Caco-2 (cell line): ENCODE results near the gene NOTCH2. TPM values are rescaled to one million over a fixed set of nuclear protein-coding genes. Genes with fewer than 3 reads are reported as not detected.

Source experiments
- BruUV-seq: library from RNA; stranded (reverse); fragments of 400-500 nt; replicated peaks from 2 replicates; lab custom pipeline; 2021; lab: Mats Ljungman, UMichigan
- CTCF ChIA-PET: fragments of 300-600 bp; sonication (Branson Sonifier 250); formaldehyde crosslinking; loops from one replicate; lab custom pipeline; 2022; ENCODE audit warnings: antibody characterized with exemption; lab: Charles Lee
- POLR2A ChIA-PET: fragments of 300-600 bp; sonication (Branson Sonifier 250); formaldehyde crosslinking; loops from one replicate; lab custom pipeline; 2022; ENCODE audit warnings: antibody characterized with exemption; lab: Charles Lee
- DNase-seq, 2 experiments: peaks; one replicate each; pipeline versions ENCODE4 v3.0.0 to v3.0.0-alpha.2; 2020 to 2022
- H3K27me3 ChIP-seq: replicated peaks from 2 replicates; pipeline ENCODE4 v1.6.0; 2011; ENCODE audit warnings: low read length; ENCODE audit not compliant: control insufficient read depth, insufficient read depth
- H3K36me3 ChIP-seq: 2 replicates; pipeline ENCODE4 v1.5.1; 2011; ENCODE audit warnings: low read length; ENCODE audit not compliant: control insufficient read depth, insufficient read depth
- H3K4me1 ChIP-seq: fragments of 250-450 bp; sonication (Bioruptor Pico); 2 replicates; pipeline ENCODE4 v1.5.1; 2020; ENCODE audit warnings: mild to moderate bottlenecking
- H3K4me3 ChIP-seq: 2 replicates; pipeline ENCODE4 v1.5.1; 2011; ENCODE audit warnings: low read depth, mild to moderate bottlenecking, control low read depth, low read length
- H3K9me3 ChIP-seq: fragments of 250-450 bp; sonication (Bioruptor Pico); 2 replicates; pipeline ENCODE4 v1.5.1; 2020; ENCODE audit warnings: mild to moderate bottlenecking, moderate library complexity
- H3K27ac Mint-ChIP-seq: one replicate; pipeline ENCODE4 v1.8.0; 2022; ENCODE audit warnings: mixed read lengths; ENCODE audit not compliant: unreplicated experiment
- H3K27me3 Mint-ChIP-seq: one replicate; pipeline ENCODE4 v1.8.0; 2022; ENCODE audit warnings: mixed read lengths; ENCODE audit not compliant: insufficient read depth, unreplicated experiment
- H3K36me3 Mint-ChIP-seq: one replicate; pipeline ENCODE4 v1.8.0; 2022; ENCODE audit warnings: mild to moderate bottlenecking, mixed read lengths; ENCODE audit not compliant: insufficient read depth, unreplicated experiment
- H3K4me1 Mint-ChIP-seq: one replicate; pipeline ENCODE4 v1.8.0; 2022; ENCODE audit warnings: low read depth, mixed read lengths; ENCODE audit not compliant: unreplicated experiment
- H3K4me3 Mint-ChIP-seq: one replicate; pipeline ENCODE4 v1.8.0; 2022; ENCODE audit warnings: mild to moderate bottlenecking, moderate library complexity, mixed read lengths; ENCODE audit not compliant: unreplicated experiment
- H3K9me3 Mint-ChIP-seq: one replicate; pipeline ENCODE4 v1.8.0; 2022; ENCODE audit warnings: mixed read lengths; ENCODE audit not compliant: unreplicated experiment
- intact Hi-C: fragments of 100-400 bp; cut with micrococcal nuclease; formaldehyde crosslinking; loops from one replicate; pipeline ENCODE4 v1.10.0; 2022; ENCODE audit not compliant: unreplicated experiment
- total RNA-seq: library from RNA; stranded (reverse); gene quantifications from 2 replicates; pipeline ENCODE4 v1.2.3, GENCODE V29; 2022
- TF ChIP-seq, protein P1 (sequence below), 2 experiments: fragments of 200-600 bp in 1 of 2; IDR thresholded peaks; 1 replicate in 1 of 2; 2 replicates in 1 of 2; pipeline versions ENCODE4 v1.5.1 to v1.8.0; 2011 to 2022; ENCODE audit warnings: antibody characterized with exemption in 1 of 2, control low read depth in 1 of 2, inconsistent platforms in 1 of 2, low read depth in 1 of 2, low read length in 1 of 2, mild to moderate bottlenecking in 1 of 2, moderate library complexity in 1 of 2; ENCODE audit not compliant: insufficient read depth in 1 of 2, severe bottlenecking in 1 of 2, unreplicated experiment in 1 of 2

The NOTCH2 gene
- total RNA-seq, 1 experiment from 2014 or later = 41.1 TPM

- Mint-ChIP-seq H3K36me3 (no peaks in the 10 kb centered on the region), H3K27ac (no peak overlapping the region), H3K4me1 (no peaks in the 10 kb centered on the region), H3K27me3 (no peaks in the 10 kb centered on the region), H3K4me3 (no peak overlapping the region), H3K9me3 (no peaks in the 10 kb centered on the region)
- ChIA-PET CTCF (no interaction called here), POLR2A (no interaction called here)
- Histone ChIP-seq H3K4me1 (no peaks in the 10 kb centered on the region), H3K9me3 (no peaks in the 10 kb centered on the region), H3K4me3 (no peak overlapping the region), H3K27me3 (no peaks in the 10 kb centered on the region), H3K36me3 (no peaks in the 10 kb centered on the region; the same call in 1 of the 2 replicates)
- DNase-seq = no peak
- BruUV-seq = no TSS peak
- intact Hi-C loops = no loop called here
- TF ChIP-seq, protein P1, sequence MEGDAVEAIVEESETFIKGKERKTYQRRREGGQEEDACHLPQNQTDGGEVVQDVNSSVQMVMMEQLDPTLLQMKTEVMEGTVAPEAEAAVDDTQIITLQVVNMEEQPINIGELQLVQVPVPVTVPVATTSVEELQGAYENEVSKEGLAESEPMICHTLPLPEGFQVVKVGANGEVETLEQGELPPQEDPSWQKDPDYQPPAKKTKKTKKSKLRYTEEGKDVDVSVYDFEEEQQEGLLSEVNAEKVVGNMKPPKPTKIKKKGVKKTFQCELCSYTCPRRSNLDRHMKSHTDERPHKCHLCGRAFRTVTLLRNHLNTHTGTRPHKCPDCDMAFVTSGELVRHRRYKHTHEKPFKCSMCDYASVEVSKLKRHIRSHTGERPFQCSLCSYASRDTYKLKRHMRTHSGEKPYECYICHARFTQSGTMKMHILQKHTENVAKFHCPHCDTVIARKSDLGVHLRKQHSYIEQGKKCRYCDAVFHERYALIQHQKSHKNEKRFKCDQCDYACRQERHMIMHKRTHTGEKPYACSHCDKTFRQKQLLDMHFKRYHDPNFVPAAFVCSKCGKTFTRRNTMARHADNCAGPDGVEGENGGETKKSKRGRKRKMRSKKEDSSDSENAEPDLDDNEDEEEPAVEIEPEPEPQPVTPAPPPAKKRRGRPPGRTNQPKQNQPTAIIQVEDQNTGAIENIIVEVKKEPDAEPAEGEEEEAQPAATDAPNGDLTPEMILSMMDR (IDR thresholded peaks at IDR 0.05; ENCODE audit: insufficient read depth in 1 of 2, low read depth in 1 of 2, low read length in 1 of 2, severe bottlenecking in 1 of 2, unreplicated experiment in 1 of 2) = no peak
Observed at GRCh38 chr1:119911775-119912174, 157.7 kb downstream of the NOTCH2 start.

- intact Hi-C loops = no loop called here
- no TSS peak for BruUV-seq
- no peak overlapping the region for H3K27ac Mint-ChIP-seq
- DNase-seq = no peak
- no peaks in the 10 kb centered on the region for H3K9me3 Mint-ChIP-seq
- no peaks in the 10 kb centered on the region for H3K9me3 ChIP-seq
- no peaks in the 10 kb centered on the region for H3K27me3 Mint-ChIP-seq
- ChIA-PET CTCF (no interaction called here), POLR2A (no interaction called here)
- no peak overlapping the region for H3K4me3 ChIP-seq
- no peaks in the 10 kb centered on the region for H3K27me3 ChIP-seq
- TF ChIP-seq, protein P1 (IDR thresholded peaks at IDR 0.05; ENCODE audit: insufficient read depth in 1 of 2, low read depth in 1 of 2, low read length in 1 of 2, severe bottlenecking in 1 of 2, unreplicated experiment in 1 of 2) = no peak
- no peaks in the 10 kb centered on the region for H3K36me3 ChIP-seq
- no peak overlapping the region for H3K4me3 Mint-ChIP-seq
- no peaks in the 10 kb centered on the region for H3K36me3 Mint-ChIP-seq
- no peaks in the 10 kb centered on the region for H3K4me1 Mint-ChIP-seq
- H3K4me1 ChIP-seq = no peaks in the 10 kb centered on the region
Observed at GRCh38 chr1:119910618-119911017, 158.8 kb downstream of the NOTCH2 start.

DNA sequence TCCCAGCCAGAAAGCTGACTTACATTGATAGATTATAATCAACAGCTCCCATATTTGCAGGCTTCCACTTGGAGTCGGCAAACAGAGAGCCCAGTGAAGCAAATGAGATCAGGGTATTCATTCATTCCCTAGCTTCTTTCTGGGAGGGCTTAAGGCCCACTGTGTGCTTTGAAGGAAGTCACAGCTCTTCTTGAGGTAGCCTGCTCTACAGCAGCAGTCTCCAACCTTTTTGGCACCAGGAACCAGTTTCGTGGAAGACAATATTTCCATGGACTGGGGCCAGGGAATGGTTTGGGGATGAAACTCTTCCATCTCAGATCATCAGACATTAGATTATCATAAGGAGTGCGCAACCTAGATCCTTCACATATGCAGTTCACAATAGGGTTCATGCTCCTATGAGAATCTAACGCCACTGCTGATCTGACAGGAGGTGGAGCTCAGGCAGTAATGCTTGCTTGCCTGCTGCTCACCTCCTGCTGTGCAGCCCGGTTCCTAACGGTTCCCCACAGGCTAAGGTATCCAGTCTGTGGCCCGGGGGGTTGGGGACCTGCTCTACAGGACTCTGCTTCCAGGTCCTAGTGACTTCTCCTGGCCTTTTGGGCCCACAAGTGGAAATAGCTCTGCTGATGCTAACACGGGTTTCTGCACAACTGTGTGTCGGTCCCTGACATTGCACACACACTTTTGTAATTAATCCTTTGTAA is 159.4 kb downstream of the NOTCH2 start:
- no peak for DNase-seq
- no TSS peak for BruUV-seq
- Histone ChIP-seq H3K27me3 (no peaks in the 10 kb centered on the region), H3K4me1 (no peaks in the 10 kb centered on the region), H3K36me3 (no peaks in the 10 kb centered on the region), H3K4me3 (no peak overlapping the region), H3K9me3 (no peaks in the 10 kb centered on the region)
- H3K36me3 Mint-ChIP-seq = no peaks in the 10 kb centered on the region
- CTCF ChIA-PET = interaction anchor here (0.9 kb wide), 1 partner anchor 38 kb away, joined by 3 read pairs; no protein-coding TSS in a partner anchor
- H3K9me3 Mint-ChIP-seq = no peaks in the 10 kb centered on the region
- H3K4me3 Mint-ChIP-seq = no peak overlapping the region
- no peak overlapping the region for H3K27ac Mint-ChIP-seq
- POLR2A ChIA-PET = no interaction called here
- H3K27me3 Mint-ChIP-seq = no peaks in the 10 kb centered on the region
- intact Hi-C loops = no loop called here
- H3K4me1 Mint-ChIP-seq = no peaks in the 10 kb centered on the region
- TF ChIP-seq, protein P1 (IDR thresholded peaks at IDR 0.05; ENCODE audit: insufficient read depth in 1 of 2, low read depth in 1 of 2, low read length in 1 of 2, severe bottlenecking in 1 of 2, unreplicated experiment in 1 of 2) = no peak
